MCF 10A (cell line): ENCODE measurements around the gene MAP2K3. TPM values are rescaled to one million over a fixed set of nuclear protein-coding genes. Genes with fewer than 3 reads are reported as not detected.
"Not testable (repeated sequence)": the region's sequence is repeated elsewhere in the genome, so short reads cannot be mapped to it uniquely, and the experiment has no call there.

ENCODE experiments used
- BruUV-seq: library from RNA; stranded (reverse); fragments of 400-500 nt; replicated peaks from 2 replicates; lab custom pipeline; 2021; lab: Mats Ljungman, UMichigan
- CTCF ChIA-PET: fragments of 300-600 bp; sonication (Branson Sonifier 250); formaldehyde crosslinking; extraction: SDS; loops from one replicate; lab custom pipeline; 2021; ENCODE audit warnings: antibody characterized with exemption, inconsistent platforms; lab: Yijun Ruan, JAX
- POLR2A ChIA-PET: fragments of 300-600, 350-650 bp; sonication (Branson Sonifier 250); formaldehyde crosslinking; extraction: SDS; loops from one replicate; lab custom pipeline; 2020; ENCODE audit warnings: antibody characterized with exemption, inconsistent platforms; lab: Yijun Ruan, JAX
- DNase-seq: peaks from one replicate; pipeline ENCODE4 v3.0.0-alpha.2; 2018; ENCODE audit not compliant: unreplicated experiment
- H3K27ac Mint-ChIP-seq: one replicate; pipeline ENCODE4 v1.8.0; 2022; ENCODE audit warnings: mild to moderate bottlenecking, low read depth, mixed read lengths; ENCODE audit not compliant: unreplicated experiment
- H3K27me3 Mint-ChIP-seq: one replicate; pipeline ENCODE4 v1.8.0; 2022; ENCODE audit warnings: mixed read lengths; ENCODE audit not compliant: insufficient read depth, unreplicated experiment
- H3K36me3 Mint-ChIP-seq: one replicate; pipeline ENCODE4 v1.8.0; 2022; ENCODE audit warnings: mild to moderate bottlenecking, moderate library complexity, mixed read lengths; ENCODE audit not compliant: insufficient read depth, unreplicated experiment
- H3K4me1 Mint-ChIP-seq: one replicate; pipeline ENCODE4 v1.8.0; 2022; ENCODE audit warnings: mixed read lengths; ENCODE audit not compliant: insufficient read depth, unreplicated experiment
- H3K4me3 Mint-ChIP-seq: one replicate; pipeline ENCODE4 v1.8.0; 2022; ENCODE audit warnings: mild to moderate bottlenecking, moderate library complexity, mixed read lengths; ENCODE audit not compliant: unreplicated experiment
- H3K9me3 Mint-ChIP-seq: one replicate; pipeline ENCODE4 v1.8.0; 2022; ENCODE audit warnings: mixed read lengths; ENCODE audit not compliant: unreplicated experiment
- intact Hi-C: fragments of 100-400 bp; cut with micrococcal nuclease; formaldehyde crosslinking; loops from 2 replicates; pipeline ENCODE4 v1.14.1; 2022
- total RNA-seq: library from RNA; stranded (reverse); gene quantifications from 2 replicates; pipeline ENCODE4 v1.2.3, GENCODE V29; 2022

MAP2K3 gene
- total RNA-seq, 1 experiment from 2014 or later, result 45.2 TPM

DNA sequence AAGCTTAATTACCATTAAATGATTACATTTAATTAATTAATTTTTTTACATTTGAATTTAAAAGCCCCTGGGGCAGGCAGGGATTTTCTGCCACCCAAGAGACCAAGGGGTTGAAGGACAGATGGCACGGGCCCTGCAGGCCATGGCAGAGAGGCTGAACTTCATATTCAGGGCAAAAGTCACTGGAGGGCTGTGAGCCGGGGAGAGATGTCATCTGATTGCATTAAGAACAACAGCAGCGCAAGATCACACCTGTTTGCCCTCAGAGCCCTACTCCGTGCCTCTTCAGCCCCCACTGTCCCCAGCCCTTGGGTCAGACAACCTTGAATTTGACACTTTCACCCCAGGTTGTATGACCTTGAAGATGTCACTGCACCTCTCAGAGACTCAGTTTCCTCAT, 35.9 kb downstream of the MAP2K3 start:
- H3K27me3 Mint-ChIP-seq, H3K4me3 Mint-ChIP-seq, DNase-seq, H3K27ac Mint-ChIP-seq, H3K9me3 Mint-ChIP-seq, H3K36me3 Mint-ChIP-seq, H3K4me1 Mint-ChIP-seq, BruUV-seq, POLR2A ChIA-PET: not testable (repeated sequence)
- CTCF ChIA-PET, result interaction anchor here (0.6 to 1.0 kb wide), 2 partner anchors 16 to 49 kb away, joined by 3 read pairs; no protein-coding TSS in a partner anchor
- intact Hi-C loops, result loop anchor here (10.0 kb wide), 1 partner anchor 194 kb away; no protein-coding TSS in a partner anchor

DNA sequence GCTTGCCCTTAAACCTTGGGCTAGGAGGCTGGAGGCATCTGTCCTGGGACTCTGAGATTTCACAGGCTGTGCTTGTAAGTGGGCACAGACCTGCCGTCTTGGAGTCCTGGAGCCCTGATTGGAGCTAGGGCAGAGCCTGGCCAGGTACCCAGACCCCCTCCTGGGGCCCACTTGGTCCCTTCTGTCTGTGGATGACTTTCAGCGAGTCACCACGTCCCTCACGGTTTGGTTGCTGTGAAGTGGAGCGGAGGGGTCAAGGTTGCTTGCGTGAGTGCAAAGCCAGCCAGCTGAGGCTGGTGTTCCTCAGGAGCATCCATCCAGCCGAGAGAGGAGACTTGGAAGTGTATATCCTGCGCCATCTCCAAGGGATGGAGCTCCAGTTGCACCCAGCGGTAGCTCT, 36.5 kb downstream of the MAP2K3 start:
- H3K36me3 Mint-ChIP-seq, BruUV-seq, H3K27me3 Mint-ChIP-seq, DNase-seq, H3K4me1 Mint-ChIP-seq, CTCF ChIA-PET, H3K27ac Mint-ChIP-seq, H3K4me3 Mint-ChIP-seq, POLR2A ChIA-PET, H3K9me3 Mint-ChIP-seq: not testable (repeated sequence)
- intact Hi-C loops, result loop anchor here (10.0 kb wide), 1 partner anchor 194 kb away; no protein-coding TSS in a partner anchor

DNA sequence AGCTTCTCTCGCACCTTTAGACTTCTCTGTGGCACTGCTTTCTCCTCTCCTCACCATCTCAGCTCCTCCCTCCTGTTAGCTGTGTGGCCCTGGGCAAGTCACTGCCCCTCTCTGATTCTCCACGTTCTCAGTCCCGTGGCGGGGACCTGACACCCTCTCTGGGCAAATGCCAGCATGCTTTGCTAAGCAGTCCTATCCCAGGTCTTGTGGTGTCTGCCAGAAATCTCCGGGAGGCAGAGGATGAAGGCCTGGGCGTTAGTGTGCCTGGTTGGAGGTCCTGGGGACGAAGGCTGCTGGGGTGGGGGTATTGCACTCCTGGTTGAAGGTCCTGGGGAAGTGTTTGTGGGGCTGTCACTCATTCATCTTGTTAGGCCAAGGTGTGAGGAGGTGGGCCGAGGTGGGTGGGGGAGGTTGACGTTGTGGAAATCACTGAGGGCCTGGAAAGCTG, 37.3 kb downstream of the MAP2K3 start:
- H3K9me3 Mint-ChIP-seq, H3K27me3 Mint-ChIP-seq, H3K36me3 Mint-ChIP-seq, POLR2A ChIA-PET, BruUV-seq, CTCF ChIA-PET, H3K4me1 Mint-ChIP-seq, DNase-seq, H3K27ac Mint-ChIP-seq, H3K4me3 Mint-ChIP-seq: not testable (repeated sequence)
- intact Hi-C loops, result loop anchor here (10.0 kb wide), 1 partner anchor 193 kb away; no protein-coding TSS in a partner anchor

GRCh38 chr17:21323257-21324111, 39.0 kb downstream of the MAP2K3 start:
- ChIA-PET POLR2A (interaction anchor here (1.6 kb wide), 1 partner anchor 37 kb away, joined by 4 read pairs; no protein-coding TSS in a partner anchor), CTCF (interaction anchor here (0.7 kb wide), 1 partner anchor 55 kb away, joined by 3 read pairs; no protein-coding TSS in a partner anchor)
- not testable (repeated sequence) for H3K27ac Mint-ChIP-seq, BruUV-seq, H3K9me3 Mint-ChIP-seq, H3K4me1 Mint-ChIP-seq, H3K36me3 Mint-ChIP-seq, DNase-seq, H3K27me3 Mint-ChIP-seq
- peak overlapping the region; percentile 84 for H3K4me3 Mint-ChIP-seq
- intact Hi-C loops, result loop anchor here (10.0 kb wide), 1 partner anchor 191 kb away; no protein-coding TSS in a partner anchor

DNA sequence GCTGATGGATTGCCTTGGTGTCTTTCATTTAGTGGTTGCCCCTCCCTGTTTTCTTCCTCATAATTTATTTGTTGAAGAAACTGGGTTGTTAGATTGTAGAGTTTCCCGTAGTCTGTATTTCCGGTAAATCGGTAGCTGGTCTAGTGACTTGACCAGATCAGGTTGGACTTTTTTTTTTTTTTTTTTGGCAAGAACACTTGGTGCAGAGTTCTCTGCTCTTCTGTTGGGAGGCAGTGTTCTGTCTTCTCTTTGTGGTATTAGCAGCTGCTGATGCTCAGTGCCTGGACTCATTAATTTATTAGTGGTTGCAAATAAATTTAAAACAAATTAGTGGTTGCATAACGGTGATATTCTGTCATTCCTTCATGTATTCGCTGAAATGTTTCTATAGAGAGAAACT, 40.2 kb downstream of the MAP2K3 start:
- H3K27ac Mint-ChIP-seq, BruUV-seq, H3K4me3 Mint-ChIP-seq, H3K4me1 Mint-ChIP-seq, H3K36me3 Mint-ChIP-seq, CTCF ChIA-PET, H3K27me3 Mint-ChIP-seq, DNase-seq: not testable (repeated sequence)
- peaks cover 20% of the 10 kb centered on the region for H3K9me3 Mint-ChIP-seq
- intact Hi-C loops, result loop anchor here (10.0 kb wide), 1 partner anchor 190 kb away; no protein-coding TSS in a partner anchor
- POLR2A ChIA-PET, result interaction anchor here (1.6 kb wide), 1 partner anchor 38 kb away, joined by 4 read pairs; no protein-coding TSS in a partner anchor

DNA sequence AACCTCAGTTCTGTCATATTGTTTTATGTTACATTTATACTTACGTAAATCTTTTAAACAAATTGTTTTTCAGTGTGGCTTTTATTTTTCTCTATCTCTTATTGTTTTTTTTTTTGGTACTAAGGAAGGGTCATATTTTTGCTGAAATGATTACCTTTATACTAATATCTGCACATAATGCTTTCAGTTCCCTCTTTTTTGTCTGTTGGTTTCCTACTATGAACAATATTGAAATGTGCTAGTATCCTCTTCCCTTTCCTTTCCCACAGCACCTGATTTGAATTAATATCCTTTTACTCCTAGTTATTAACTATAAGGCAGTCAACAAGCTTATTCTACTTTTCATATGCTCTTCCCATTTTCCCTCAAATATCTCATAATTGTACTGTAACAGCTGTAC, 43.4 kb downstream of the MAP2K3 start:
- H3K36me3 Mint-ChIP-seq, H3K4me1 Mint-ChIP-seq, DNase-seq, BruUV-seq, CTCF ChIA-PET, POLR2A ChIA-PET, H3K27me3 Mint-ChIP-seq, H3K27ac Mint-ChIP-seq, H3K4me3 Mint-ChIP-seq: not testable (repeated sequence)
- intact Hi-C loops, result loop anchor here (10.0 kb wide), 1 partner anchor 187 kb away; no protein-coding TSS in a partner anchor
- peaks cover 28% of the 10 kb centered on the region for H3K9me3 Mint-ChIP-seq

- intact Hi-C loops, result loop anchor here (10.0 kb wide), 1 partner anchor 186 kb away; no protein-coding TSS in a partner anchor
- POLR2A ChIA-PET, result not testable (repeated sequence)
Measured at GRCh38 chr17:21328778-21329177, 44.3 kb downstream of the MAP2K3 start.

More at GRCh38 chr17:21328778-21329177, 44.3 kb downstream of the MAP2K3 start:
- H3K36me3 Mint-ChIP-seq, H3K27ac Mint-ChIP-seq, H3K27me3 Mint-ChIP-seq, BruUV-seq, H3K4me3 Mint-ChIP-seq, H3K4me1 Mint-ChIP-seq, CTCF ChIA-PET, DNase-seq: not testable (repeated sequence)
- H3K9me3 Mint-ChIP-seq, result peaks cover 28% of the 10 kb centered on the region
